H1 (cell line): ENCODE results near the gene FBXO38. TPM values are rescaled to one million over a fixed set of nuclear protein-coding genes. Genes with fewer than 3 reads are reported as not detected.
A peak's percentile ranks its signal among the peaks of the same experiment; 100 is the strongest.

Source experiments
- CTCF ChIA-PET: fragments of 300-600 bp; sonication (Branson Sonifier 250); formaldehyde crosslinking; loops from one replicate; lab custom pipeline; 2021; ENCODE audit not compliant: partially characterized antibody; lab: Charles Lee
- POLR2A ChIA-PET: fragments of 300-600 bp; sonication (Branson Sonifier 250); formaldehyde crosslinking; loops from one replicate; lab custom pipeline; 2021; ENCODE audit warnings: inconsistent platforms; ENCODE audit not compliant: partially characterized antibody; lab: Charles Lee
- DNase-seq, 2 experiments: peaks; one replicate each; pipeline versions ENCODE4 v3.0.0 to v3.0.0-alpha.2; 2010 to 2022; ENCODE audit warnings: low spot score in 2 of 2, low read depth in 1 of 2, mixed read lengths in 1 of 2
- FAIRE-seq: peaks from 2 replicates; lab custom pipeline; 2011; peaks lifted over from hg19 to GRCh38; lab: Jason Lieb, UNC
- H2AFZ ChIP-seq: 2 replicates; pipeline ENCODE4 v1.8.1; 2012; ENCODE audit warnings: low read length, inconsistent platforms
- H2AK5ac ChIP-seq: 2 replicates; pipeline ENCODE4 v1.6.1; 2013; ENCODE audit warnings: low read depth, low read length
- H2BK120ac ChIP-seq: replicated peaks from 2 replicates; pipeline ENCODE3; 2013; ENCODE audit warnings: low read depth, low read length, inconsistent platforms
- H2BK12ac ChIP-seq: 2 replicates; pipeline ENCODE4 v1.6.1; 2013; ENCODE audit warnings: low read depth, low read length
- H2BK15ac ChIP-seq: 2 replicates; pipeline ENCODE4 v1.6.1; 2013; ENCODE audit warnings: low read length
- H2BK20ac ChIP-seq: 2 replicates; pipeline ENCODE4 v1.6.1; 2013; ENCODE audit warnings: low read length
- H2BK5ac ChIP-seq: 2 replicates; pipeline ENCODE4 v1.6.1; 2013; ENCODE audit warnings: low read depth, low read length
- H3K14ac ChIP-seq: 2 replicates; pipeline ENCODE4 v1.6.1; 2013; ENCODE audit warnings: inconsistent platforms; ENCODE audit not compliant: insufficient read length
- H3K18ac ChIP-seq: 2 replicates; pipeline ENCODE4 v1.6.1; 2013; ENCODE audit warnings: low read length; ENCODE audit errors: extremely low read depth
- H3K23ac ChIP-seq: 2 replicates; pipeline ENCODE4 v1.6.1; 2013; ENCODE audit warnings: inconsistent platforms; ENCODE audit not compliant: insufficient read length
- H3K23me2 ChIP-seq: 2 replicates; pipeline ENCODE4 v1.6.1; 2013; ENCODE audit warnings: low read depth, low read length
- H3K27ac ChIP-seq: 2 replicates; pipeline ENCODE4 v1.6.1; 2011; ENCODE audit warnings: low read depth, low read length, inconsistent platforms
- H3K27me3 ChIP-seq, 4 experiments: replicated peaks in 1 of 4; 1 replicate in 1 of 4; 2 replicates in 3 of 4; pipeline versions ENCODE4 v1.6.1 to v1.8.1; 2011 to 2013; ENCODE audit warnings: low read length in 3 of 4, mild to moderate bottlenecking in 3 of 4, inconsistent platforms in 2 of 4, mixed read lengths in 2 of 4, moderate library complexity in 1 of 4; ENCODE audit not compliant: control insufficient read depth in 3 of 4, insufficient read depth in 3 of 4; ENCODE audit errors: extremely low read depth in 1 of 4
- H3K36me3 ChIP-seq, 4 experiments: 2 replicates each; pipeline versions ENCODE4 v1.6.1 to v1.8.1; 2011 to 2013; ENCODE audit warnings: mild to moderate bottlenecking in 4 of 4, low read length in 3 of 4, moderate library complexity in 2 of 4, control low read depth in 1 of 4, inconsistent platforms in 1 of 4; ENCODE audit not compliant: insufficient read depth in 4 of 4, control insufficient read depth in 2 of 4
- H3K4ac ChIP-seq: replicated peaks from 2 replicates; pipeline ENCODE3; 2013; ENCODE audit warnings: low read length, low read depth, mixed read lengths, inconsistent platforms; ENCODE audit not compliant: insufficient read length
- H3K4me1 ChIP-seq, 4 experiments: replicated peaks in 1 of 4; 1 replicate in 1 of 4; 2 replicates in 3 of 4; pipeline versions ENCODE4 v1.6.1 to v1.8.1; 2011 to 2013; ENCODE audit warnings: low read length in 3 of 4, inconsistent platforms in 2 of 4, mixed read lengths in 1 of 4; ENCODE audit not compliant: insufficient read depth in 4 of 4, control insufficient read depth in 3 of 4
- H3K4me2 ChIP-seq, 2 experiments: 2 replicates each; pipeline versions ENCODE4 v1.6.1 to v1.8.1; 2011 to 2013; ENCODE audit warnings: low read depth in 2 of 2, low read length in 2 of 2, control low read depth in 1 of 2, inconsistent platforms in 1 of 2, mild to moderate bottlenecking in 1 of 2; ENCODE audit not compliant: insufficient read depth in 1 of 2
- H3K4me3 ChIP-seq, 4 experiments: fragments of 200-600, 300-600 bp in 1 of 4; sonication (generic), shearing (Covaris generic), sonication (Bioruptor Twin) in 1 of 4; 2 replicates each; pipeline versions ENCODE4 v1.5.1 to v1.8.1; 2011 to 2016; ENCODE audit warnings: low read length in 4 of 4, low read depth in 3 of 4, control low read depth in 2 of 4, inconsistent platforms in 2 of 4, mild to moderate bottlenecking in 2 of 4, mixed read lengths in 1 of 4, moderate library complexity in 1 of 4; ENCODE audit not compliant: insufficient read depth in 2 of 4; ENCODE audit errors: extremely low read depth in 1 of 4
- H3K56ac ChIP-seq: replicated peaks from 2 replicates; pipeline ENCODE3; 2013; ENCODE audit warnings: low read depth, mild to moderate bottlenecking, mixed read lengths, low read length, inconsistent platforms; ENCODE audit not compliant: insufficient read length
- H3K79me1 ChIP-seq: 2 replicates; pipeline ENCODE4 v1.6.1; 2013; ENCODE audit warnings: low read depth, low read length, control low read depth
- H3K79me2 ChIP-seq, 2 experiments: 2 replicates each; pipeline versions ENCODE4 v1.6.1 to v1.8.1; 2012 to 2013; ENCODE audit warnings: low read length in 2 of 2, mild to moderate bottlenecking in 2 of 2, inconsistent platforms in 1 of 2; ENCODE audit not compliant: insufficient read depth in 2 of 2, control insufficient read depth in 1 of 2
- H3K9ac ChIP-seq, 4 experiments: replicated peaks in 1 of 4; 1 replicate in 1 of 4; 2 replicates in 3 of 4; pipeline versions ENCODE4 v1.6.1 to v1.8.1; 2011 to 2013; ENCODE audit warnings: low read depth in 3 of 4, low read length in 3 of 4, control low read depth in 2 of 4, mild to moderate bottlenecking in 2 of 4, moderate library complexity in 2 of 4, inconsistent platforms in 1 of 4; ENCODE audit errors: extremely low read depth in 1 of 4
- H3K9me3 ChIP-seq, 2 experiments: 2 replicates each; pipeline versions ENCODE4 v1.6.1 to v1.8.1; 2012 to 2013; ENCODE audit warnings: mild to moderate bottlenecking in 2 of 2, moderate library complexity in 2 of 2, control low read depth in 1 of 2, inconsistent platforms in 1 of 2, low read depth in 1 of 2, low read length in 1 of 2, mixed read lengths in 1 of 2; ENCODE audit not compliant: insufficient read depth in 2 of 2
- H4K20me1 ChIP-seq, 2 experiments: replicated peaks in 1 of 2; 2 replicates each; pipeline versions ENCODE3 to v1.8.1; 2011 to 2013; ENCODE audit warnings: inconsistent platforms in 2 of 2, low read length in 2 of 2, mild to moderate bottlenecking in 1 of 2; ENCODE audit not compliant: insufficient read depth in 2 of 2, control insufficient read depth in 1 of 2
- H4K5ac ChIP-seq: 2 replicates; pipeline ENCODE4 v1.6.1; 2013; ENCODE audit warnings: low read length, low read depth, mixed read lengths, inconsistent platforms; ENCODE audit not compliant: insufficient read length
- H4K8ac ChIP-seq: 2 replicates; pipeline ENCODE4 v1.8.0; 2013; ENCODE audit warnings: mild to moderate bottlenecking, moderate library complexity, low read length, inconsistent platforms; ENCODE audit not compliant: insufficient read depth; ENCODE audit errors: extremely low read depth
- H4K91ac ChIP-seq: replicated peaks from 2 replicates; pipeline ENCODE3; 2013; ENCODE audit warnings: low read length, mixed read lengths, inconsistent platforms; ENCODE audit not compliant: insufficient read length
- BCL11A ChIP-seq, 2 experiments: IDR thresholded peaks; one replicate each; pipeline ENCODE4 v1.6.1; 2011; ENCODE audit warnings: low read depth in 2 of 2, low read length in 2 of 2, mild to moderate bottlenecking in 2 of 2
- FOSL1 ChIP-seq: IDR thresholded peaks from 2 replicates; pipeline ENCODE4 v1.6.1; 2011; ENCODE audit warnings: mild to moderate bottlenecking, low read depth, low read length, moderate library complexity; ENCODE audit not compliant: insufficient read depth
- NANOG ChIP-seq: IDR thresholded peaks from 2 replicates; pipeline ENCODE4 v1.6.1; 2011; ENCODE audit warnings: low read length, low read depth, mild to moderate bottlenecking, inconsistent platforms; ENCODE audit not compliant: insufficient read depth, poor library complexity, severe bottlenecking
- RXRA ChIP-seq: IDR thresholded peaks from 2 replicates; pipeline ENCODE4 v1.6.1; 2011; ENCODE audit warnings: low read depth, mild to moderate bottlenecking, low read length, moderate library complexity; ENCODE audit not compliant: insufficient read depth
- SUZ12 ChIP-seq: fragments of 200-600 bp; sonication (generic); IDR thresholded peaks from 2 replicates; pipeline ENCODE4 v1.6.1; 2012; ENCODE audit warnings: mild to moderate bottlenecking, inconsistent platforms, low read length, moderate library complexity, mixed read lengths
- TAF7 ChIP-seq: optimal IDR thresholded peaks from 2 replicates; pipeline ENCODE3; 2011; ENCODE audit warnings: low read depth, mild to moderate bottlenecking, inconsistent platforms, low read length, moderate library complexity, borderline replicate concordance
- TCF12 ChIP-seq: IDR thresholded peaks from 2 replicates; pipeline ENCODE4 v1.6.1; 2011; ENCODE audit warnings: low read depth, mild to moderate bottlenecking, low read length
- WGBS, 2 experiments: shearing (Covaris generic) in 1 of 2; methylation state at CpG; one replicate each; pipeline versions ENCODE4 v1.1.6 to v1.1.7; 2013 to 2015; ENCODE audit warnings: low lambda C conversion rate in 2 of 2, mixed read lengths in 2 of 2, inconsistent platforms in 1 of 2, low coverage in 1 of 2, missing lambda C conversion rate in 1 of 2; ENCODE audit not compliant: insufficient replicate concordance in 2 of 2, insufficient coverage in 1 of 2, insufficient read length in 1 of 2; ENCODE audit errors: extremely low coverage in 1 of 2, missing lambda C conversion rate in 1 of 2; 5-methylcytosine and 5-hydroxymethylcytosine counted together
- polyA plus RNA-seq, 7 experiments: library from polyadenylated mRNA; depleted of rRNA in 3 of 7; stranded (reverse) in 5 of 7; unstranded in 2 of 7; fragments of >200 nt in 5 of 7; fragments of 200-250 nt in 2 of 7; gene quantifications; 1 replicate in 5 of 7; 2 replicates in 1 of 7; 4 replicates in 1 of 7; pipeline versions ENCODE4 v1.2.1 to v1.2.3, GENCODE V29; 2011 to 2013; ENCODE audit warnings: missing spikeins in 2 of 7, mixed read lengths in 2 of 7
- total RNA-seq: library from RNA; stranded (reverse); fragmentation: NEBNext Ultra II Directional; extraction: Animal tissue kit (Norgen Biotek cat#: 25700); gene quantifications from 2 replicates; pipeline ENCODE4 v1.2.1, GENCODE V29; 2021

FBXO38 gene
- total and polyA plus RNA-seq, 2 of the 8 experiments (the other 6 are each of a cell fraction or from before 2014, with no cell fraction given) = 9.1 to 34.3 TPM

DNA sequence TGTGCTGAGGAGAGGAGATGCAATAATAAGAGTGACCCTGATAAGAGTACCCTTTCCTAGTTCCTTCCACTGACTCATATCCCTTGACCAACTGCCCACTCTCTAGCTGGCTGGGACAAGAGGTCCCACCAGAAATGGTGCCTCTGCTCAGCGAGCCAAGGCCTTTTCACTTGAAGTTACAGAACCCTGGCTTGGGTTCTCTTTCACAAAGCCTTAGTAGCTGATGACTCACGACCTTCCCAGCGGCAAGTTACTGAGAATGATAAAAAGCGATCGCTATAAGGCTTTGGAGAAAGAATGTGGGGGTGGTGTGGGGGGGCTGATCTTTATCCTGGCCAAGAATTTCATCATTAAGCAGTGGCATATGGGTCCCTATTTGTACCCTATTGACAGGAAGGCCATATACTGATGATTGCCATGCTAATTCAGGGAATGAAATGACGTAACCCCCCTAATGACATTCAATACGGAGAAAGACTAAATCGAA is 90.3 kb downstream of the FBXO38 start:
- CTCF ChIA-PET = interaction anchor here (1.1 kb wide), 1 partner anchor 226 kb away, joined by 3 read pairs; no protein-coding TSS in a partner anchor
- H3K4ac ChIP-seq = no peak overlapping the region

More for the DNA sequence above, 90.3 kb downstream of the FBXO38 start:
- H3K79me2 ChIP-seq = no peaks in the 10 kb centered on the region
- H2BK12ac ChIP-seq = no peak overlapping the region
- no peaks in the 10 kb centered on the region for H4K20me1 ChIP-seq
- no peak overlapping the region for H2BK20ac ChIP-seq
- TF ChIP-seq FOSL1 (no peak), BCL11A (IDR thresholded peaks at IDR 0.05; ENCODE audit: low read depth in 2 of 2, low read length in 2 of 2) (no peak), NANOG (no peak), TCF12 (no peak), SUZ12 (no peak), RXRA (no peak), TAF7 (no peak)
- no peak overlapping the region for H4K5ac ChIP-seq
- no peaks in the 10 kb centered on the region for H3K36me3 ChIP-seq
- no peak overlapping the region for H3K18ac ChIP-seq
- 94% methylated on average over 8 of the region's 8 CpGs; no CpG with 5 or more reads in 1 of the 2 experiments for WGBS, 2 experiments
- H3K56ac ChIP-seq = no peak overlapping the region
- H3K23ac ChIP-seq = no peak overlapping the region
- no peak overlapping the region for H2BK15ac ChIP-seq
- H4K8ac ChIP-seq = no peak overlapping the region
- 0 out of 2 replicates have a peak overlapping the region, but pooled peaks have one; percentile 35 for H2AFZ ChIP-seq
- no peaks in the 10 kb centered on the region for H3K9me3 ChIP-seq
- H3K79me1 ChIP-seq = no peaks in the 10 kb centered on the region
- no peak overlapping the region for H3K4me3 ChIP-seq
- H2BK120ac ChIP-seq = no peak overlapping the region
- no peak overlapping the region for H3K27ac ChIP-seq
- POLR2A ChIA-PET = no interaction called here
- no peak for FAIRE-seq
- DNase-seq = no peak
- H4K91ac ChIP-seq = no peak overlapping the region
- H3K14ac ChIP-seq = no peak overlapping the region
- no peaks in the 10 kb centered on the region for H3K4me1 ChIP-seq
- H3K4me2 ChIP-seq = no peak overlapping the region
- no peak overlapping the region for H2AK5ac ChIP-seq
- H2BK5ac ChIP-seq = no peak overlapping the region
- no peaks in the 10 kb centered on the region for H3K23me2 ChIP-seq
- H3K27me3 ChIP-seq = no peaks in the 10 kb centered on the region
- H3K9ac ChIP-seq = no peak overlapping the region
